HG03354 (cell line): ENCODE measurements around the gene BACH1.

Experiments used
- ATAC-seq: cut with Tn5 transposase; IDR thresholded peaks from one replicate; pipeline ENCODE4 v1.9.1; 2021; ENCODE audit warnings: mild to moderate bottlenecking; ENCODE audit not compliant: unreplicated experiment, poor library complexity, severe bottlenecking

Gene BACH1

DNA sequence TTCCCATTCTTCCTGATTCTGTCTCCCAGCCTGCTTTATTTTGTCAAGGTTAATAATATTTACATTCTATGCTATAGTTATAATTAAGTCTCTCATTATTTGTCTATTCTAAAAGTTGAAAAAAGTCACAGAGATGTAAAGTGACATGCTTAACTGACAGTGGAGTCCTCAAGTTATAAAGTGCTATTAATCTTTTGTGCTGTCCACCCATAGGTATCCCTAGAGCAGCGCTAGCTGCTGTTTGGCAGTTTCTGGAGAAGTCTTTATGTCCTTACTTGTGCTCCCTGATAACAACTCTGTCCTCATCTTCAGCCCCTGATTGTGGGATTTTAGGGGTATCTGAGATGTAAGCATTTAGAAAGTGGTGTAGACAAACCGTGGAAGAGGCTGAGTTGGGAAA is 13.1 kb downstream of the BACH1 start:
- no peak for ATAC-seq

DNA sequence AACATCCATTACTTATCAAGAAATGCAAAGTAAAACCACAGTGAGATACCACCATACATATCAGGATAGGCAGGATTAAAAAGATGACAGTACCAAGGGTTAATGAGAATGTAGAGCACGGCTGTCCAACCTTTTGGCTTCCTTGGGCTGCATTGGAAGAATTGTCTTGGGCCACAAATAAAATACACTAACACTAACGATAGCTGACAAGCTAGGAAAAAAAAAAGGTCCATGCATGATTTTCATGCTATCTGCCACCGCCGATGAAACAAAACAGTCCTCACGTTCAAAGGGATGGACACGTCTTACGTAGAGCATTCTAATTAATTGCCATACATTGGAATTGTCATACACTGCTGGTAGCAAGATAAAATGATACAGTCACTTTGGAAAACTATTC is 14.3 kb downstream of the BACH1 start:
- no peak for ATAC-seq

DNA sequence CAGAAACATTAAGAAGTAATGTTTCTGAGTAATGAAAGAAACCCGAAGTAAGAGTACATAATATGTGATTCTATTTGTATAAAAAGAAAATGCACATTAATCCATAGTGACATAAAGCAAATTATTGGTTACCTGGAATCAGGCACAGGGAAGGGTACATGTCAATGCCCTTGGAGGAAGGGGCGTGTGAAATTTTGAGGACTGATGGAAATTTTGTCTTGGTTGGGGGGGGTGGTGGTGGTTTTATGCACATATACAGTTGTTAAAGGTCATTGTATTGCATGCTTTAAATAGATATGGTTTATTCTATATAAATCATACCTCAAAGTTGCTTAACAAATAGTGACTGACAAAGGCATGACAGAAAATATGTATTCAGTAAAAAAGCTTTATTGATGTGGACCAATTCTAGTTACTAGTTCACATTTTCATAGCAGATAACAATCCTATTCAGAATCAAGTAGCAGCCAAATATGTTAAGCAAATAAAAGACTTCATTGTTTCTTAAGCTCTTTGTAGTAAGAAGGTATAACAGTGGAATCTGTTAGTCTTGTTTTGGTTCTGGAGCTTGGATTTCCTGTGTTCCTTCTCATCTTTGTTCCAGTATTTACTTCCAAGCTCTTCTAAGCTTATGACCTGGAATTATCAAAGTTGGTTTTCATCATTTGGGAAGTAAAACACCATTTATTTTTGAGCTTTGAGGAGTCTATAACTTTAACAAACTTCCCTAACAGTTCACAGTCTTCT is 15.1 kb downstream of the BACH1 start:
- ATAC-seq = no peak

DNA sequence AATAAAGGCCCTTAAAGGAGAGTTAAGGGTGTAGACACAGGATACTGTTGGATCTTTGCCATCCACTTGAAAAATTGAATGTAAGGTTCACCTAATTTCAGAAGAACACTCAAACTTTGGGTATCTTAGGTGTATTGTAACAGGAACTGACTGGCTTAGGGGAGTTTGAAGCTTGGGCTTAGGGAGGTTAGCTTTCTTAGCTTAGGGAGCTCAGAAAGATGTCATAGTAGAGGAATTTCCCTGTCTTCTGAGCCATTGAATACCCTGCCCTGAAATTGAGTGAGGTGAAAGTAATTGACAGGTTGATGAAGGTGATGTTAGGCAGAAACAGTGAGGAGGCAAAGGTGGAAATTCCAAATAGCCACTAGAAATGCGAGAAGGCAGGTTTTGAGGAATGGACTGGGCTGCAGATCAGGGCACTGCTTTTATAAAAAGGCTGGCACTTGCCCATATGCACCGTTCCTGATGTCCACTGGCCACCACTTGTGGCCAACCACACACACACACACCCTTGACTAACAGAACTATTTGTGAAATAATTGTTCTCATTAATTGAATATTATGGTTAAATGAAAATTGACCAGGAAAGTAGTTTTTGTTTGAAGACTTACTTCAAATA is 16.5 kb downstream of the BACH1 start:
- no peak for ATAC-seq

DNA sequence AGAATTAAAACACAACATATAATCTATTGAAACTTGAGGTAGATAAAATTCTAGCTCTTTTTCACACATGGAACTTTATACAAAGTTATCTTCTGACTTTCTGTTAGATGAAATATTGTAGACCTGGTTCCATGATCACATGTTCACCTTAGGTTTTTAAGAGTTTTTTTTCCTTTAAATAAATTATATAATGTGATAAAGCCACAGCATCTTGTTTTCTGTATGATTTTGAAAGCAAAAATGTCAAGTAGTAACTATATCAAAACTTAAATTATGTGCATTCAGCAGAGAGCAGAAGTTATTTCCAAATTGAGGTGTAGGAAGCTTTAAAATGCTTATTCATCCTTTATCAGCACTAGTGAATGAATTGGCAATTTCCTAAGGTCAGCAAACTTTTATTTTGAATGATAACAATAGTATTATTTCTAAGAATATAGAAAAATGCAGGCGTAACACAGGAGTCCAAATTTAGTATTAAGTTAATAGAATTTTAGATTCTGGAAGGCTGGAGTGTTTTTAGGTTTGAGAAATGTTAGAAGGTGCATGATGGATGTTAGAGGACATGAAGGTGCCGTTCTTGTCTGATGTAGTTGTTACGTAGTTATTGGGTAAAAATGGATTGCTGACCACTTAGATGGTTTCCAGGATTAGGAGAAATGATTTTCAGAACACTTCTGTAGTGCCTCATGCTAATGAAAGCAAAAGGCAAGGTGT is 17.5 kb downstream of the BACH1 start:
- no peak for ATAC-seq

DNA sequence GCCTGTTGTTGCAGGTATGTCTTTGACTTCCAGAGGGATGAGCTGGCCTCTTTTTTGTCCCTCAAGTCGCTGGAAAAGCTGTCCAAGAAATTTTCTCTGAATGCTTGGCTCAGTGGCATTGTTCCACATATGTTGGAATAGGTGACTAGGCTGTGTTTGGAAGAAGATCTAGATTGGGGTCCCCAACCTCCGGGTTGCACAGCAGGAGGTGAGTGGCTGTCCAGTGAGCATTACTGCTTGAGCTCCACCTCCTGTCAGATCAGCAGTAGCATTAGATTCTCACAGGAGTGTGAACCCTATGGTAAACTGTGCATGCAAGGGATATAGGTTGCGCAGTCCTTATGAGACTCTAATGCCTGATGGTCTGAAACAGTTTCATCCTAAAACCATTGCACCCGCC is 18.1 kb downstream of the BACH1 start:
- no peak for ATAC-seq

DNA sequence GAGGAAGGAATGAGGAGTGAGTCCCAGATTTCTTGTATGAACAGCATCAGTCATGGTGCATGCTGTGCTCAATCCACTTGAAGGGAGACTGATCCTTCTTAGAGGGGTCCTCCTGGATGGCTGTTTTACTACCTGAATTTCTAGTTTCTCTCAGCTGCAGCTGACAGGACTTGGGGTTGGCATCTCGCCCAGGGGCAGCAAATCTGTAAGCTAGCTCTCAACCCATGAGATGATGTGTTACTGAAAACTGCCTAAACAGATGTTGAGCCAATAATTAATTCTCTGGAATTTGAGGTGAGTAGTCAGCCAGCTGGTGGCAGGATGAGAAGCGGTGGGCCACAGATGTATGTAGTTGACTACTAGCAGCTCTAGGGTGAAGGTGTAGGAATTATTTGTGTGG is 19.6 kb downstream of the BACH1 start:
- ATAC-seq = no peak

DNA sequence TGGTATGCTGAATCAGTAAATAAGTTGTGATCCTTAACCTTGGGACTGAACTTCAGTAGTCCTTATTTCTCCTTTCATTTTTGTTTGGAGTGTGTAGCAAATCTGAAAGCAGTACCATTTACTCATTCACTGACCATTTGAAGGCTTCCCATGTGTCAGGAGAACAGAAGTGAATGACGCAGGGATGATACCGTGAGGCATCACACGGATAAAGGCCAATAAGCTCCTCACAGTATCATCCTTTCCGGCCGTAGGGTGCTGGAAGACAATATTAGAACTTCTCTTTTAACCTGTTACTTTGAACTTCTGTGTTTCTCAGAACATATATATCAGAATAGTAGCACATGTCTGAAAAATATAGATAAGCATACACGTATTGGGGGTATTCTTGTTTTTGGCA is 21.3 kb downstream of the BACH1 start:
- ATAC-seq = no peak

DNA sequence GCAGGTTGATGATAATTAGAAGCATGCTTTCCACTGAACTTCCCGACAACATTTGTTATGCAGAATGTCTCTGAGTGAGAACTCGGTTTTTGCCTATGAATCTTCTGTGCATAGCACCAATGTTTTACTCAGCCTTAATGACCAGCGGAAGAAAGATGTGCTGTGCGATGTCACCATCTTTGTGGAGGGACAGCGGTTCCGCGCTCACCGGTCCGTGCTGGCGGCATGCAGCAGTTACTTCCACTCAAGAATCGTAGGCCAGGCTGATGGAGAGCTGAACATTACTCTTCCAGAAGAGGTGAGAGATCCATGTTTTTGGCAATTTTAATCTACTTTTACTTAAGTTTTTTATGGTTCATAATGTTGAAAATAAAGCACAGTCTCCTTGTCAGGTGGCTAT is 22.5 kb downstream of the BACH1 start:
- no peak for ATAC-seq

DNA sequence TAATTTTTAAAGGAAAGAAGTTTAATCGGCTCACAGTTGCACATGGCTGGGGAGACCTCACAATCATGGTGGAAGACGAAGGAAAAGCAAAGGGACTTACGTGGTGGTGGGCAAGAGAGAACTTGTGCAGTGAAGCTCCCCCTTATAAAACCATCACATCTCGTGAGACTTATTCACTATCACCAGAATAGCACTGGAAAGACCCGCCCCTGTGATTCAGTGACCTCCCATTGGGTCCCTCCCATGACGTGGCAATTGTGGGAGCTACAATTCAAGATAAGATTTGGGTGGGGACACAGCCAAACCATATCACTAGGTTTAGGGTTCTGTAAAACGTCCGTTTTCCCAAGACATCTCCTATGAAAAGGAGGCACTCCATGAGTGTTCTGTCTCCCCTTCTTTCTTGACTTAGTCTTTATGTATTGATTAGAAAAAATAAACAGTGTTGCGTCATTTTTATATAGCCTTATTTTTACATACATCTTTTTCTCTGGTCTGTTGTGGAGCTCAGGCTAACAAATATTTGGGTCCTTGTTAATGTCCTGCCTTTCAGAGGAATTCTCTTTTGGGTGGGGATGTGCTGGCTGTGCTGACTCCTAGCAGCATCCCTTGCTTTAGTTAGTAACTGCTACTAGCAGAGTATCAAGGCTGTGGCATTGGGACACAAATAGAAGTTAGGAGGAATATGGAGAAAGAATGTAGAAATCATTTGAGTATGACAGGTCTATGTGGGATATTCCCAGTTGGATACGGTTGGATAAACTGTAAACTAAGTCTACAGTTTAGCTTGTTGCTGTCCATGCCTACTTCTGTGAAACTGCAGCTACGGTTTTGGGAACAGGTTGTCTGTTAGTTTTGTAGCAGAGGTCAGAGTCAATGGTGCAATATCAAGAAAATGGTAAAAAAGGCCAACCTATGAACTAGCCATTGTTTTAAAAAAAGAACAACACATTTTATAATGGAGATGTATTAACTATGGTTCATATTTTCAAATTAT is 23.5 kb downstream of the BACH1 start:
- ATAC-seq = no peak

DNA sequence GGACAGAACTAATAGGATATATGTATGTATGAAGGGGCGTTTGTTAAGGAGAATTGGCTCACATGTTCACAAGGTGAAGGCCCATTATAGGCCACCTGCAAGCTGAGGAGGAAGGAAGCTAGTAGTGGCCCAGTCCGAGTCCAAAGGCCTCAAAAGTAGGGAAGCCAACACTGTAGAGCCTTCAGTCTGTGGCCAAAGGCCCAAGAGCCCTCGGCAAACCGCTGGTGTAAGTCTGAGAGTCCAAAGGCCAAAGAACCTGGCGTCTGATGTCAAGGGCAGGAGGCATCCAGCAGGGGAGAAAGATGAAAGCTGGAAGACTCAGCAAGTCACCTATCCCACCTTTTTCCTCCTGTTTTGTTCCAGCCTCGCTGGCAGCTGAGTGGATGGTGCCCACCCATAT is 24.5 kb downstream of the BACH1 start:
- no peak for ATAC-seq

DNA sequence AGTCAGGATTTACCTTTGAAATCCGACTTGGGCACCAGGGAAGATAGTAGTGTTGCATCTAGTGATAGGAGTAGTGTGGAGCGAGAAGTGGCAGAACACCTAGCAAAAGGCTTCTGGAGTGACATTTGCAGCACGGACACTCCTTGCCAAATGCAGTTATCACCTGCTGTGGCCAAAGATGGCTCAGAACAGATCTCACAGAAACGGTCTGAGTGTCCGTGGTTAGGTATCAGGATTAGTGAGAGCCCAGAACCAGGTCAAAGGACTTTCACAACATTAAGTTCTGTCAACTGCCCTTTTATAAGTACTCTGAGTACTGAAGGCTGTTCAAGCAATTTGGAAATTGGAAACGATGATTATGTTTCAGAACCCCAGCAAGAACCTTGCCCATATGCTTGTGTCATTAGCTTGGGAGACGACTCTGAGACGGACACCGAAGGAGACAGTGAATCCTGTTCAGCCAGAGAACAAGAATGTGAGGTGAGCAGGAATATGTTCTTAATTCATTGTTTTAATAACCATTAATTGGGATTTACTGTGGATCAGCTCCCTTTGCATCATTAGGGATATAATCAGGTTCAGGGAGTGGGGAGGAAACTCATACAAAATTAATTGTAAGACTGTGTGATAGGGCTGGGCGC is 28.3 kb downstream of the BACH1 start:
- ATAC-seq = no peak

DNA sequence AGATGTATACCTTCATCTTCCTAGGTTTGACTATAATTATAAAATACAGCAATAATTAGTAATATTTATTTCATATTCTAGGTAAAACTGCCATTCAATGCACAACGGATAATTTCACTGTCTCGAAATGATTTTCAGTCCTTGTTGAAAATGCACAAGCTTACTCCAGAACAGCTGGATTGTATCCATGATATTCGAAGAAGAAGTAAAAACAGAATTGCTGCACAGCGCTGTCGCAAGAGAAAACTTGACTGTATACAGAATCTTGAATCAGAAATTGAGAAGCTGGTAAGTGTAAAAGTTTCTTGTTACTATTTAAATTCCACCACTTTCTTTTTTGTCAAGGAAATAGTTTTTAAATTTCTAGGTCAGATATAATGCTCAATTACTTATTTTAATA is 30.7 kb downstream of the BACH1 start:
- ATAC-seq = no peak

DNA sequence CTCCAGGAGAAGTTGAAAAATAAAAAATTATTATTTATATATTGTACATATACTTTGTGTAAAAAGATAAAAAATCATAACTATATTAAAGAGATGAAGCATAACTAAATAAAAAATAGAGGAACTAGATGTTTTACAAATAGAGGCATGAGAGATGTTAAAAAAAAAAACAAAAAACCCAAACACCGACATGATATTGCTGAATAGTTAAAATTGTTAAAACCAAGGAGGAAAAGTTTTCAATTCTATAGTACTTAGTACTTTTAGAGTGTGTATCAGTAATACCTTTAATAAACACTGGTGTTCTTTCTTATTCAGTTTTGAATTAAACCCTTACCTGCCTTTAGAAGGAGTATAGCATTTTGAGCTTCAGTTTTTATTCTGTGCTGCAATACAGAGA is 32.1 kb downstream of the BACH1 start:
- ATAC-seq = no peak

DNA sequence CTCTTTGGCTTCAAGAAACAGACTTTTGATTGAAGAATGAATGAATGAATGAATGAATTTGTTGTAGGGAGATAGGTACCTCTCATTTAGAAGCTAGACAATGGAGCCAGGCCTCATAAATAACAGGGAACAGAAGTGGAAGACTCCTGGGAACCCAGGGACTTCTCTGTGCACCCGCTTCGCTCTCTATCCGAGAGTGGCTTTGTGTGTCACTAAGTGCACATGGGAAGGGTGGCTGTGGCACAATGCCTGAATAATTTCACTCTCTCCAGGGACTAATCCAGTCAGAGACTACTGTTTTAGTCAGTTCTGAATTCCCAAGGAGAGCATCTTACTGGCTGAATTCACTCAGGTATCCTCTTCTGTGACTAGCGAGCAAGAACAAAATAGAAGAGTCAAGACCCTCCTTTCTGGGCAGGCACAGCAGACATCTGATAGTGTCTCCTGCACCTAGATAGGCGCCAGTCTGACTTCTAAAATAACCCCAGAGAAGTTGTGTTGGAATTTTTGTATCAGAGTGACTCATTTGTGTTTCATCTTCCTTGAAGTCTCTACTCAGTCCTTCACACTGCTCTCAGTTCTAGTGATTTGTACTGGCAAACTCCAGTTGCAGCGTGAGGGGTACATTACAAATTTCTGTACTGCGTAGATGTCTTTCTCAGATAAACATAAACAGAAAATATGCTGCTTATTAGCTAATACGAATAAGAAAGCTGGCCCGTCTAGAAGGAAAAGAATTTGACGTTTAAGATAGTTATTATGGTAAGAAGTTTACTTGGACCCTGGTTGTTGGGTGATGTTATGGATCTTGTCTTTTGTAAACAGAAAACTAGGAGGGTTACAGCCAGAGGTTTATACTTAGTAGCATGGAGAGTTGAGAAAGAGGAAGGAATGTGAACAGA is 34.0 kb downstream of the BACH1 start:
- no peak for ATAC-seq

DNA sequence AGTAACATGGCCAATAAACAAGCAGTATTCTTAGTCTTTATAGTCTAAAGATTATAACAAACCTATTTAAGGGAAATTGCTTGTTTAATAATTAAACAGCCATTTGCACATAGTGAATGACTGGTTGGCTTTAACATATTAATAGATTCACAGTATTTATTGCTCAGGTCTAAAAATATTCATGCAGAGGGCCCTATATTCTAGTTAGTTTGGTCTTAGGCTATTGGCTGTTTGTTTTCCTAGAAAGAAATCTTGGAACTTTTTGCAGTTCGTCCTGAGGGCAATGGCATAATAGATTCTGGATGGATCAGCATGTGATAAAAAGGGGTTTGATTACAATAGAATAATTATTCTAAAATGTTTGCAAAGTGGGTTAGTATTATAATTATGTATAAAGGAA is 34.7 kb downstream of the BACH1 start:
- ATAC-seq = no peak

DNA sequence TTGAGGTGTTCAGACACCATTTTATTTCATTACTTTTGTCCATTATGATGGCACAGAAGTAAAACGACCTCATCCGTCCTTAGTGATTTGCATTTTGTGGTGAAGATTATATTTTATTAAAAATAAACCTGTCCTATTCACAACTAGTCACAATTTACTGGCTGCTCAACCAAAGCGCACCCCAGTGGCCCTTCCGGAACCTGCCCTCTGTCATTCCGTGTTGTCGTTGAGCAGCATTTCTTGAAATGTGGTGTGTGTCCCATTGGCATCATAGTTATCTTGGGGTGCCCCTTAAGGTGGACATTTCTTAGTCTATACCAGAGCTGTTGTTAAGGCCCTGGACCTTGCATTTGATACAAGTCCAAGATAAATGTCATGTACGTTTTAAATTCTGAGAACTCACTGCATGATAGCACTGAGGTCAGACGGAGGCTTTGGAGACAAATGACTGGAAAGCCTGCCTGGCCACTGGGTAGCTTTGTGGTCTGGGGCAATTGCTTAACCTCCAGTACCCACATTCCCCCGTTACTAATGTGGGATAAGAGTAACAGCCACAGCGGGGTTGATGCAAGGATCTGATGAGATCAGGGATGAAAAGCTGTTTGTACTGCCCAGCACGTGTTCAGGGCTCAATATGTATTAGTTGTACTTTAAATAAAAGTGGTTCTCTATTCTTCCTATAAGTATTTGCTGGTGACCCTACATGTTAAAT is 36.2 kb downstream of the BACH1 start:
- ATAC-seq = no peak

DNA sequence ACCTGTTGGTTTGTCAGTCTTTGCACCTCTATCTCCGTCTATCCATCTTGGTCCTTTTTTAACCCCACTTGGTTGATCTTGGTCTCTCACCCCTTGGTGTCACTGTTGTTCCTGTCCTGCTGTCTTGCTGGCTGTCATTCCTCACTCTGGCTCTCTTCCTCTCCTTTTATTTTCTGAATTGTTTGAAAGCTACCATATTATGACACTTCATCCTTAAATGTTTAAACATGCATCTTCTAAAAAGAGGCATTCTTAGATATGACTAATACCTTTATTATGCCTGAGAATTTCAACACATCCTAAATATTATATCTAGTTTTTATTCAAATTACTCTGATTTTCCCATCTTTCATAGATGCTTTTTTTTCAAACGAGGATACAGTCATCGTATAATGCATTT is 37.0 kb downstream of the BACH1 start:
- ATAC-seq = no peak
